HUES48 (cell line): ENCODE data around the gene GRM5.
"Not testable (repeated sequence)": the region's sequence is repeated elsewhere in the genome, so short reads cannot be mapped to it uniquely, and the experiment has no call there.

Source experiments
- H3K27ac ChIP-seq: one replicate; pipeline ENCODE4 v1.7.0; 2013; ENCODE audit warnings: low read depth, low read length, inconsistent platforms
- H3K27me3 ChIP-seq: 2 replicates; pipeline ENCODE4 v1.6.1; 2013; ENCODE audit warnings: mild to moderate bottlenecking, low read length; ENCODE audit not compliant: control insufficient read depth, insufficient read depth
- H3K36me3 ChIP-seq: 2 replicates; pipeline ENCODE4 v1.6.1; 2013; ENCODE audit warnings: low read length; ENCODE audit not compliant: control insufficient read depth, insufficient read depth
- H3K4me1 ChIP-seq: 2 replicates; pipeline ENCODE4 v1.6.1; 2013; ENCODE audit warnings: mild to moderate bottlenecking, low read length; ENCODE audit not compliant: control insufficient read depth, insufficient read depth
- H3K4me3 ChIP-seq: 2 replicates; pipeline ENCODE4 v1.5.1; 2013; ENCODE audit warnings: mild to moderate bottlenecking, low read depth, low read length
- H3K9ac ChIP-seq: 2 replicates; pipeline ENCODE4 v1.6.1; 2013; ENCODE audit warnings: mild to moderate bottlenecking, low read depth, low read length, moderate library complexity
- H3K9me3 ChIP-seq: 2 replicates; pipeline ENCODE4 v1.6.1; 2013; ENCODE audit warnings: low read length; ENCODE audit not compliant: control insufficient read depth, insufficient read depth

Gene GRM5

GRCh38 chr11:88537613-88538012 is 528.2 kb downstream of the GRM5 start:
- Histone ChIP-seq H3K27me3 (no peaks in the 10 kb centered on the region), H3K27ac (no peak overlapping the region), H3K4me3 (no peak overlapping the region), H3K4me1 (0 out of 2 replicates have a peak, but pooled peaks cover 2% of the 10 kb centered on the region), H3K9ac (no peak overlapping the region), H3K36me3 (no peaks in the 10 kb centered on the region), H3K9me3 (no peaks in the 10 kb centered on the region)

GRCh38 chr11:88536616-88537265 is 529.0 kb downstream of the GRM5 start:
- H3K9ac ChIP-seq, result no peak overlapping the region

GRCh38 chr11:88535916-88536547 is 529.8 kb downstream of the GRM5 start:
- Histone ChIP-seq H3K4me1 (0 out of 2 replicates have a peak, but pooled peaks cover 2% of the 10 kb centered on the region), H3K9ac (no peak overlapping the region), H3K4me3 (no peak overlapping the region)

More at GRCh38 chr11:88536616-88537265, 529.0 kb downstream of the GRM5 start:
- H3K27ac ChIP-seq, result no peak overlapping the region
- no peaks in the 10 kb centered on the region for H3K36me3 ChIP-seq
- 0 out of 2 replicates have a peak, but pooled peaks cover 2% of the 10 kb centered on the region for H3K4me1 ChIP-seq
- H3K4me3 ChIP-seq, result no peak overlapping the region
- H3K27me3 ChIP-seq, result no peaks in the 10 kb centered on the region
- H3K9me3 ChIP-seq, result no peaks in the 10 kb centered on the region

GRCh38 chr11:88535266-88535665 is 530.5 kb downstream of the GRM5 start:
- Histone ChIP-seq H3K4me1 (0 out of 2 replicates have a peak, but pooled peaks cover 2% of the 10 kb centered on the region), H3K27ac (no peak overlapping the region), H3K9me3 (no peaks in the 10 kb centered on the region), H3K9ac (no peak overlapping the region), H3K4me3 (no peak overlapping the region), H3K36me3 (no peaks in the 10 kb centered on the region), H3K27me3 (no peaks in the 10 kb centered on the region)

More at GRCh38 chr11:88535916-88536547, 529.8 kb downstream of the GRM5 start:
- no peaks in the 10 kb centered on the region for H3K36me3 ChIP-seq
- H3K27me3 ChIP-seq, result no peaks in the 10 kb centered on the region
- no peaks in the 10 kb centered on the region for H3K9me3 ChIP-seq
- no peak overlapping the region for H3K27ac ChIP-seq

- not testable (repeated sequence) for H3K27ac ChIP-seq, H3K9ac ChIP-seq, H3K9me3 ChIP-seq
Observed at GRCh38 chr11:88534706-88535105, 531.1 kb downstream of the GRM5 start.

GRCh38 chr11:88534185-88534584 is 531.6 kb downstream of the GRM5 start:
- Histone ChIP-seq H3K27me3 (no peaks in the 10 kb centered on the region), H3K9ac (no peak overlapping the region), H3K4me1 (0 out of 2 replicates have a peak, but pooled peaks cover 2% of the 10 kb centered on the region), H3K27ac (no peak overlapping the region), H3K36me3 (no peaks in the 10 kb centered on the region), H3K9me3 (no peaks in the 10 kb centered on the region), H3K4me3 (no peak overlapping the region)

More at GRCh38 chr11:88534706-88535105, 531.1 kb downstream of the GRM5 start:
- H3K4me3 ChIP-seq, H3K4me1 ChIP-seq, H3K36me3 ChIP-seq, H3K27me3 ChIP-seq: not testable (repeated sequence)

DNA sequence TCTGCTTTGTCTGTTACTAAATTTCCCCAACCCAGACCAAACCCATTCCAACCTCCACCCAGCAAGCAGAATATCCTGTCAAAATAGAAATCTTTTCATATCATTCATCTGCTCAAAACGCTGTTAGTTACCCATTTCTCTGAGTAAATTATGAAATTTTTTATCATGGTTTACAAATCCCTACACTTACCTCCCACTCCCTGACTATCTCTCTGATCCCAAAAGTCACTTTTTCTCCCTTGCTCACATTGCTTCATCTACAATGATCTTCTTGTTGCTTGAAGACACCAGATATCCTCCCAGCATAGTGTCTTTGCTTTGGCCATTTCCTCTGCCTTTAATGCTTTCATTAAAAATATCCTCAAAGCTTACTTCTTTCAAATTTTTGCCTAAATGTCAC is 532.8 kb downstream of the GRM5 start:
- Histone ChIP-seq H3K36me3 (no peaks in the 10 kb centered on the region), H3K4me3 (no peak overlapping the region), H3K9me3 (no peaks in the 10 kb centered on the region), H3K27me3 (no peaks in the 10 kb centered on the region), H3K9ac (no peak overlapping the region), H3K27ac (no peak overlapping the region), H3K4me1 (no peaks in the 10 kb centered on the region)

DNA sequence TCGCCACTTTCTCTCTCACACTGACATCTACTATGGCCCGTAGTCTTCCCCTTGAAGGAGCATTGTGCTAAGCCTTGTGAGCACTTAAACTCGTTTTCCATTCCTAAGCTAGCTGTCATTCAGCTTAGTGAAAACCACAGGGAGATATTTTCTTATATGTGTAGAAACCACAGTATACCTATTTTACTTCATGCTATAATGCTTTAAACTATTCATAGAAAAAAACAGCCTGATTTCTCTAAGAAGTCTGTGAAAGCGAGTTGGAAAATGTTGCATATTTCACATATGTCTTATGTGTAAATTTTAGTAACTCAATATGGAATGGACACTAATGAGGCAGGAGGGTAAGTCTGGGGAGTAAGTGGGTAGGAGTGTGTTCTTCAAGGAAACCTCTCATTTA is 534.0 kb downstream of the GRM5 start:
- Histone ChIP-seq H3K27me3 (no peaks in the 10 kb centered on the region), H3K9ac (no peak overlapping the region), H3K9me3 (no peaks in the 10 kb centered on the region)

GRCh38 chr11:88529426-88529825 is 536.4 kb downstream of the GRM5 start:
- H3K9me3 ChIP-seq, result no peaks in the 10 kb centered on the region
- H3K9ac ChIP-seq, result no peak overlapping the region
- no peak overlapping the region for H3K27ac ChIP-seq
- no peak overlapping the region for H3K4me3 ChIP-seq
- no peaks in the 10 kb centered on the region for H3K4me1 ChIP-seq
- no peaks in the 10 kb centered on the region for H3K27me3 ChIP-seq
- no peaks in the 10 kb centered on the region for H3K36me3 ChIP-seq

More for the DNA sequence above, 534.0 kb downstream of the GRM5 start:
- no peak overlapping the region for H3K4me3 ChIP-seq
- H3K4me1 ChIP-seq, result no peaks in the 10 kb centered on the region
- H3K36me3 ChIP-seq, result no peaks in the 10 kb centered on the region
- H3K27ac ChIP-seq, result no peak overlapping the region

DNA sequence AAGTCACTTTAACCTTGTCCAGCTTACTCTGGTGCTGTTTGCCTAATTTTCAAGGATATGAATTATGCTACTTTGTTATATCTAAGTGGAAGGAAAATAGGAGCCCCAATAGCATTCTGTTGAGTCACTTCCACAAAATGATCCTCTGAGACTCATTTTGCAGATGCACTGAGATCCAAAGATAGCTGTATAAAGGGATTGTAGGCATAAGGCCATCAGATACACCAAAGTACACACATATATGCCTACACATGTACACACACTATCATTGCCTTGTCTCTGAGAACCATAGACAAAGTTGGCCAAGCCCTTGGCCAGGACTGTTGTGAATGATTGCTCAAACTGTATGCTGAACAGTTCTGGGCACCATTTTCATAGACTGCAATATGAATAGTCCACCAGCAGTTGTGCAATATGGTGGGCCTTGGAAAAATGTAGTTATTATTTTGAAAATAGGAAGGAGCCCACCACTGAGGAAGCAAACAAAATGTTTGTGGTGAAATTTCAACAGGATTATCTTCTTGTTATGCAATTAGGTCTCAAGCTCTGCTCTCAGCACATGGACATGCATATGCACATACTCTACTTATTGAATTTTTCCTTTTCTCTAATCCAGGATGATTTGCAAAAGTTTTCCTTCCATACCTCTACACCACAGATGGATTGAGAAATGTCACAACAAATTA is 542.3 kb downstream of the GRM5 start:
- H3K9ac ChIP-seq, result no peak overlapping the region
- no peak overlapping the region for H3K4me3 ChIP-seq
- H3K27ac ChIP-seq, result no peak overlapping the region
- peaks cover 13% of the 10 kb centered on the region for H3K4me1 ChIP-seq
- no peaks in the 10 kb centered on the region for H3K27me3 ChIP-seq
- H3K9me3 ChIP-seq, result no peaks in the 10 kb centered on the region
- no peaks in the 10 kb centered on the region for H3K36me3 ChIP-seq
